ENCODE results near the gene CIDEB. TPM values are rescaled to one million over a fixed set of nuclear protein-coding genes. Genes with fewer than 3 reads are reported as not detected.

CIDEB gene
- total RNA-seq, 2 donors from 2014 or later, result 19.1 to 34.0 TPM

- Histone ChIP-seq H3K4me1 (peaks cover 9% of the 10 kb centered on the region), H3K4me3 (no peak overlapping the region), H3K36me3 (replicated peaks in 1 of 2; ENCODE audit: insufficient read depth in 1 of 2, low read depth in 2 of 2) (no peaks in the 10 kb centered on the region), H3K9me3 (no peaks in the 10 kb centered on the region), H3K27ac (no peak overlapping the region), H3K27me3 (no peaks in the 10 kb centered on the region)
- 72 to 84% methylated on average over 3 of the region's 3 CpGs for WGBS, 2 donors
- no peak for DNase-seq
- intact Hi-C loops (cut with DNase I), result no loop called here
- ATAC-seq, result no peak
- TF ChIP-seq POLR2A (IDR thresholded peaks at IDR 0.05) (no peak), CTCF (IDR thresholded peaks at IDR 0.05) (no peak)
Measured at GRCh38 chr14:24317141-24317928, 9.6 kb upstream of the CIDEB start.

GRCh38 chr14:24316597-24316950, 8.8 kb upstream of the CIDEB start:
- no peak overlapping the region for H3K4me3 ChIP-seq
- H3K36me3 ChIP-seq (replicated peaks in 1 of 2; ENCODE audit: insufficient read depth in 1 of 2, low read depth in 2 of 2), result no peaks in the 10 kb centered on the region
- no peak for TF ChIP-seq CTCF (IDR thresholded peaks at IDR 0.05)
- no peak for TF ChIP-seq POLR2A (IDR thresholded peaks at IDR 0.05)
- no peaks in the 10 kb centered on the region for H3K9me3 ChIP-seq
- no peaks in the 10 kb centered on the region for H3K27me3 ChIP-seq
- DNase-seq, result no peak
- H3K27ac ChIP-seq, result peak overlapping the region in 1 of 4 donors; percentile 13
- H3K4me1 ChIP-seq, result peaks cover 15% of the 10 kb centered on the region
- intact Hi-C loops (cut with DNase I), result no loop called here
- WGBS, 2 donors, result 62 to 65% methylated on average over 11 to 18 of the region's 18 CpGs
- peak; percentile 7 for ATAC-seq

- Histone ChIP-seq H3K4me1 (peaks cover 21% of the 10 kb centered on the region), H3K36me3 (replicated peaks in 1 of 2; ENCODE audit: insufficient read depth in 1 of 2, low read depth in 2 of 2) (no peaks in the 10 kb centered on the region), H3K9me3 (no peaks in the 10 kb centered on the region), H3K27me3 (no peaks in the 10 kb centered on the region), H3K27ac (peak overlapping the region in 1 of 4 donors; percentile 36), H3K4me3 (no peak overlapping the region)
- no peak for TF ChIP-seq POLR2A (IDR thresholded peaks at IDR 0.05)
- peak in 4 of 7 experiments; percentile 8 to 30 (median 28) for TF ChIP-seq CTCF (IDR thresholded peaks at IDR 0.05)
- intact Hi-C loops (cut with DNase I), result no loop called here
- 31 to 58% methylated on average over 18 to 61 of the region's 70 CpGs for WGBS, 2 donors
- ATAC-seq, result peak; percentile 63
- peak in 3 of 4 donors; percentile 35 to 53 (median 48) for DNase-seq
Measured at GRCh38 chr14:24315807-24316596, 8.2 kb upstream of the CIDEB start.

GRCh38 chr14:24315243-24315806, 7.5 kb upstream of the CIDEB start:
- H3K4me3 ChIP-seq, result no peak overlapping the region
- ATAC-seq (no peak), DNase-seq (no peak)
- H3K9me3 ChIP-seq, result no peaks in the 10 kb centered on the region
- H3K4me1 ChIP-seq, result peaks cover 28% of the 10 kb centered on the region
- WGBS, 2 donors, result 74 to 95% methylated on average over 5 to 10 of the region's 10 CpGs
- intact Hi-C loops (cut with DNase I), result no loop called here
- no peaks in the 10 kb centered on the region for H3K36me3 ChIP-seq (replicated peaks in 1 of 2; ENCODE audit: insufficient read depth in 1 of 2, low read depth in 2 of 2)
- TF ChIP-seq POLR2A (IDR thresholded peaks at IDR 0.05) (no peak), CTCF (IDR thresholded peaks at IDR 0.05) (no peak)
- peak overlapping the region in 1 of 4 donors; percentile 36 for H3K27ac ChIP-seq
- H3K27me3 ChIP-seq, result no peaks in the 10 kb centered on the region

Measured in body of pancreas (tissue), 4 donors.